Measurements from ENCODE around the gene TPRKB. TPM values are rescaled to one million over a fixed set of nuclear protein-coding genes. Genes with fewer than 3 reads are reported as not detected.
"Not testable (repeated sequence)": the region's sequence is repeated elsewhere in the genome, so short reads cannot be mapped to it uniquely, and the experiment has no call there.

Gene TPRKB
- polyA plus RNA-seq, 1 donor (not counting 4 experiments of a cell fraction or from before 2014, with no cell fraction given): 58.4 TPM

DNA sequence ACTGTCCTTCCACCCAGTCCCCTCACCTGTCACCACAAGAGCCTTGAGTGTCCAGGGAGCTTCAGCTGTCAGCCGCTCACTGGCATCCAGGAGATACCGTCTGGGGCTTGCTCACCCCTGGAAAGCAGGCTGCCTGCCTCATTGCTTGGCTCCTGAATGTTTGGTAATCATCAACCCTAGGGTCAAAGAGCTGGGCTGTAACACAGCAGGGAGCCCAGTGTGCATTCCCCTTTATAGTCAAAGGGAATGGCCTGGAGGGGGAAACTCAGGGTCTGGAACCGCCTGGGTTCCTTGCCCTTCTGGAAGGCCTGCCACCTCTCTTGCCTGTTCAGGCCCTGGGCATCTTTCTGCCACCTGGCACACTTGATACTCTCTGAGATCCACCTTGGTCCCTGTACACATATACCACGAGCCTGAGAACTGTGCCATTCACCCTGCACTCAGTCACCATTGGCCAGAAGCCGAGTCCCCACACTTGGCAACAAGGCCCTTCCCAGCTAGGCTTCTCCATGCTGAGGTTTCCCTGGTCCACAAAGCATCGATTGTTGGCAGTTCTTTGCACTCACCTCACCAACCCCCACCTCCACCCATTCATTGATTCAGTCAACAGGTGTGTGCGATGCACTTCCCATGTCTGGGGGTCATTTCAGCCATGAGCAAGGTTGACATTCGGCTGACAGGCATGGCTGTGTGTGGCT is 35.0 kb downstream of the TPRKB start:
- DNase-seq (ENCODE audit: low read depth, low spot score) (no peak), FAIRE-seq (no peak)
- no peak for TF ChIP-seq EZH2 (IDR thresholded peaks at IDR 0.05; ENCODE audit: low read length)
- TF ChIP-seq, protein P1, sequence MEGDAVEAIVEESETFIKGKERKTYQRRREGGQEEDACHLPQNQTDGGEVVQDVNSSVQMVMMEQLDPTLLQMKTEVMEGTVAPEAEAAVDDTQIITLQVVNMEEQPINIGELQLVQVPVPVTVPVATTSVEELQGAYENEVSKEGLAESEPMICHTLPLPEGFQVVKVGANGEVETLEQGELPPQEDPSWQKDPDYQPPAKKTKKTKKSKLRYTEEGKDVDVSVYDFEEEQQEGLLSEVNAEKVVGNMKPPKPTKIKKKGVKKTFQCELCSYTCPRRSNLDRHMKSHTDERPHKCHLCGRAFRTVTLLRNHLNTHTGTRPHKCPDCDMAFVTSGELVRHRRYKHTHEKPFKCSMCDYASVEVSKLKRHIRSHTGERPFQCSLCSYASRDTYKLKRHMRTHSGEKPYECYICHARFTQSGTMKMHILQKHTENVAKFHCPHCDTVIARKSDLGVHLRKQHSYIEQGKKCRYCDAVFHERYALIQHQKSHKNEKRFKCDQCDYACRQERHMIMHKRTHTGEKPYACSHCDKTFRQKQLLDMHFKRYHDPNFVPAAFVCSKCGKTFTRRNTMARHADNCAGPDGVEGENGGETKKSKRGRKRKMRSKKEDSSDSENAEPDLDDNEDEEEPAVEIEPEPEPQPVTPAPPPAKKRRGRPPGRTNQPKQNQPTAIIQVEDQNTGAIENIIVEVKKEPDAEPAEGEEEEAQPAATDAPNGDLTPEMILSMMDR (optimal IDR thresholded peaks at IDR 0.05 in 1 of 3, IDR thresholded peaks at IDR 0.05 in 1 of 3, conservative IDR thresholded peaks at IDR 0.05 in 1 of 3; ENCODE audit: extremely low read depth in 1 of 3, insufficient read depth in 2 of 3, low read length in 3 of 3): no peak

DNA sequence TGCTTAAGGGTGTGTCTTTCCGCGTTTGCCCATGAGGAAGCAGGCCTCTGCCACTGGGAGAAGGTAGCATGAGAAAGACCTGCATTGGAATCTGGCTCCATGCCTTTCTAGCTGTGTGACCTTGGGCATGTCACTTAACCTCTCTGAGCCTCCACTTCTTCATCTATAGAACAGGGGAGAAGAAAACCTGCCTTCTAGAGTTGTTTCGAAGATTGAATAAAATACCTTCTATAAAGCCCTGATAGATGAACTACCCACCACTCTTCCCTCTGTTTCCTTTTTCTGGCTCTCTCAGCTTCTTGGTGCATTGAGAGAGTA is 35.7 kb downstream of the TPRKB start:
- H3K9ac ChIP-seq (ENCODE audit: control insufficient read depth, extremely low read depth, insufficient read depth, low read length); H3K9me3 ChIP-seq (ENCODE audit: control insufficient read depth, low read depth, low read length); H4K20me1 ChIP-seq (ENCODE audit: control insufficient read depth, extremely low read depth, insufficient read depth, low read length); H3K4me3 ChIP-seq (ENCODE audit: control insufficient read depth in 2 of 3, extremely low read depth in 1 of 3, insufficient read depth in 2 of 3, low read depth in 1 of 3, low read length in 3 of 3); H3K4me2 ChIP-seq (ENCODE audit: control insufficient read depth, extremely low read depth, insufficient read depth, low read depth, low read length); dilution Hi-C loops (cut with MboI; ENCODE audit: extremely low pct_ligation_motif_present, low sequenced_read_pairs); H3K27ac ChIP-seq (ENCODE audit: control insufficient read depth, insufficient read depth, low read length); H3K79me2 ChIP-seq (ENCODE audit: control insufficient read depth, insufficient read depth, low read length); FAIRE-seq; H2AFZ ChIP-seq (ENCODE audit: control insufficient read depth, low read length); H3K4me1 ChIP-seq (ENCODE audit: control insufficient read depth, extremely low read depth, insufficient read depth, low read length); H3K36me3 ChIP-seq (ENCODE audit: control insufficient read depth in 2 of 2, extremely low read depth in 1 of 2, insufficient read depth in 2 of 2, low read length in 2 of 2); H3K9me1 ChIP-seq (ENCODE audit: control insufficient read depth, extremely low read depth, insufficient read depth, low read length); H3K27me3 ChIP-seq (ENCODE audit: control insufficient read depth, extremely low read depth, insufficient read depth, low read length); DNase-seq (ENCODE audit: low read depth, low spot score): not testable (repeated sequence)

More for the DNA sequence above, 35.0 kb downstream of the TPRKB start:
- Histone ChIP-seq H3K4me2 (ENCODE audit: control insufficient read depth, extremely low read depth, insufficient read depth, low read depth, low read length) (no peak overlapping the region), H3K27ac (ENCODE audit: control insufficient read depth, insufficient read depth, low read length) (no peak overlapping the region), H3K9ac (ENCODE audit: control insufficient read depth, extremely low read depth, insufficient read depth, low read length) (no peak overlapping the region), H3K9me1 (ENCODE audit: control insufficient read depth, extremely low read depth, insufficient read depth, low read length) (no peaks in the 10 kb centered on the region), H4K20me1 (ENCODE audit: control insufficient read depth, extremely low read depth, insufficient read depth, low read length) (no peaks in the 10 kb centered on the region), H3K79me2 (ENCODE audit: control insufficient read depth, insufficient read depth, low read length) (no peaks in the 10 kb centered on the region), H3K4me3 (ENCODE audit: control insufficient read depth in 2 of 3, extremely low read depth in 1 of 3, insufficient read depth in 2 of 3, low read depth in 1 of 3, low read length in 3 of 3) (no peak overlapping the region), H3K36me3 (ENCODE audit: control insufficient read depth in 2 of 2, extremely low read depth in 1 of 2, insufficient read depth in 2 of 2, low read length in 2 of 2) (no peaks in the 10 kb centered on the region), H3K4me1 (ENCODE audit: control insufficient read depth, extremely low read depth, insufficient read depth, low read length) (no peaks in the 10 kb centered on the region), H3K9me3 (ENCODE audit: control insufficient read depth, low read depth, low read length) (no peaks in the 10 kb centered on the region), H3K27me3 (ENCODE audit: control insufficient read depth, extremely low read depth, insufficient read depth, low read length) (peaks cover 8% of the 10 kb centered on the region), H2AFZ (ENCODE audit: control insufficient read depth, low read length) (no peak overlapping the region)
- dilution Hi-C loops (cut with MboI; ENCODE audit: extremely low pct_ligation_motif_present, low sequenced_read_pairs): no loop called here
